HL-60 (cell line): Measurements from ENCODE around the gene SNAPC5.

Source experiments
- DNase-seq, 2 experiments: peaks; one replicate each; pipeline ENCODE4 v3.0.0-alpha.2; 2010 to 2020; ENCODE audit warnings: low read depth in 1 of 2, low spot score in 1 of 2
- H3K27ac ChIP-seq: fragments of 250-450 bp; sonication (Bioruptor Pico); replicated peaks from 2 replicates; pipeline ENCODE4 v1.5.1; 2020; ENCODE audit warnings: mild to moderate bottlenecking, moderate library complexity
- H3K27me3 ChIP-seq: fragments of 250-450 bp; sonication (Bioruptor Pico); 2 replicates; pipeline ENCODE4 v1.5.1; 2021; ENCODE audit warnings: mild to moderate bottlenecking, moderate library complexity; ENCODE audit not compliant: insufficient read depth, poor library complexity, severe bottlenecking
- H3K4me3 ChIP-seq: replicated peaks from 2 replicates; pipeline ENCODE4 v1.5.1; 2011; ENCODE audit warnings: mild to moderate bottlenecking, control low read depth, low read length; ENCODE audit not compliant: insufficient read depth
- CTCF ChIP-seq: IDR thresholded peaks from one replicate; pipeline ENCODE4 v1.5.1; 2011; ENCODE audit warnings: low read length, control low read depth, inconsistent platforms; ENCODE audit not compliant: insufficient read depth
- GABPA ChIP-seq: IDR thresholded peaks from 2 replicates; pipeline ENCODE4 v1.6.1; 2012; ENCODE audit warnings: low read depth
- POLR2AphosphoS5 ChIP-seq: IDR thresholded peaks from 2 replicates; pipeline ENCODE4 v1.6.1; 2012; ENCODE audit warnings: low read depth
- REST ChIP-seq: IDR thresholded peaks from 2 replicates; pipeline ENCODE4 v1.6.1; 2012; ENCODE audit warnings: low read depth; ENCODE audit not compliant: insufficient replicate concordance
- SPI1 ChIP-seq: IDR thresholded peaks from 2 replicates; pipeline ENCODE4 v1.6.1; 2012; ENCODE audit warnings: low read depth, mild to moderate bottlenecking, borderline replicate concordance
- microRNA-seq: library from miRNA; unstranded; fragments of <30 nt; microRNA quantifications from one replicate; pipeline ENCODE4, GENCODE V29; 2018

Gene SNAPC5

GRCh38 chr15:66454143-66454542 lies 43.4 kb downstream of the SNAPC5 start:
- TF ChIP-seq REST = no peak
- TF ChIP-seq CTCF = no peak
- TF ChIP-seq GABPA = no peak
- TF ChIP-seq POLR2AphosphoS5 = no peak
- TF ChIP-seq SPI1 = no peak
- peak; percentile 36 to 41 for DNase-seq
- Histone ChIP-seq H3K4me3 (no peak overlapping the region), H3K27me3 (no peaks in the 10 kb centered on the region), H3K27ac (no peak overlapping the region)

GRCh38 chr15:66452971-66453580 lies 44.5 kb downstream of the SNAPC5 start:
- TF ChIP-seq SPI1 = peak; percentile 75
- TF ChIP-seq REST = no peak
- Histone ChIP-seq H3K4me3 (no peak overlapping the region), H3K27ac (no peak overlapping the region), H3K27me3 (no peaks in the 10 kb centered on the region)
- peak; percentile 22 to 45 for DNase-seq

- Histone ChIP-seq H3K27me3 (no peaks in the 10 kb centered on the region), H3K4me3 (no peak overlapping the region), H3K27ac (no peak overlapping the region)
- no peak for DNase-seq
- TF ChIP-seq POLR2AphosphoS5 (no peak), SPI1 (no peak), CTCF (no peak), GABPA (no peak), REST (no peak)
Measured at GRCh38 chr15:66452420-66452819, 45.1 kb downstream of the SNAPC5 start.

Small RNAs within 50 kb of the gene (microRNA-seq; reads per million reads assigned to microRNA genes)
- gene MIR4512 = 1.5 reads per million
